HepG2 (cell line): ENCODE results near the gene LDLRAD4. TPM values are rescaled to one million over a fixed set of nuclear protein-coding genes. Genes with fewer than 3 reads are reported as not detected.

Experiments
- CBX5 ChIP-seq: sonication (generic); formaldehyde crosslinking; IDR thresholded peaks from 2 replicates; pipeline ENCODE4 v1.4.0; 2020; ENCODE audit warnings: missing genetic modification reagents, borderline replicate concordance
- FOXC1 ChIP-seq: sonication (generic); formaldehyde crosslinking; IDR thresholded peaks from 2 replicates; pipeline ENCODE4 v1.8.0; 2022; ENCODE audit warnings: mild to moderate bottlenecking, missing genetic modification reagents, borderline replicate concordance
- FOXK1 ChIP-seq: sonication (generic); formaldehyde crosslinking; IDR thresholded peaks from 2 replicates; pipeline ENCODE4 v1.4.0; 2020; ENCODE audit warnings: low read depth, missing genetic modification reagents, borderline replicate concordance
- GATAD1 ChIP-seq: IDR thresholded peaks from 2 replicates; pipeline ENCODE4 v1.6.1; 2016; ENCODE audit warnings: missing genetic modification reagents, missing compliant biosample characterization
- SP1 ChIP-seq, 2 experiments: fragments of 450-650 bp in 1 of 2; sonication (generic) in 1 of 2; formaldehyde crosslinking in 1 of 2; IDR thresholded peaks; 2 replicates each; pipeline versions ENCODE4 v1.4.0 to v1.6.1; 2016 to 2020; ENCODE audit warnings: missing genetic modification reagents in 1 of 2
- SP140L ChIP-seq: sonication (generic); formaldehyde crosslinking; IDR thresholded peaks from 2 replicates; pipeline ENCODE4 v1.4.0; 2020; ENCODE audit warnings: missing genetic modification reagents, borderline replicate concordance
- ZMYM3 ChIP-seq: sonication (generic); formaldehyde crosslinking; IDR thresholded peaks from 2 replicates; pipeline ENCODE4 v1.5.1; 2020; ENCODE audit warnings: mild to moderate bottlenecking, missing genetic modification reagents
- ZNF414 ChIP-seq: sonication (generic); formaldehyde crosslinking; IDR thresholded peaks from 2 replicates; pipeline ENCODE4 v1.5.0; 2020; ENCODE audit warnings: missing genetic modification reagents
- ZNF572 ChIP-seq: sonication (generic); formaldehyde crosslinking; IDR thresholded peaks from 2 replicates; pipeline ENCODE4 v1.5.1; 2020; ENCODE audit warnings: mild to moderate bottlenecking, missing genetic modification reagents
- ZNF761 ChIP-seq: sonication (generic); formaldehyde crosslinking; conservative IDR thresholded peaks from 2 replicates; pipeline ENCODE4 v1.4.0; 2020; ENCODE audit warnings: mild to moderate bottlenecking, missing genetic modification reagents
- ZSCAN30 ChIP-seq: sonication (generic); formaldehyde crosslinking; IDR thresholded peaks from 2 replicates; pipeline ENCODE4 v1.5.0; 2020; ENCODE audit warnings: mild to moderate bottlenecking, missing genetic modification reagents
- polyA plus RNA-seq, 8 experiments: library from polyadenylated mRNA; depleted of rRNA in 3 of 8; stranded (reverse) in 7 of 8; unstranded in 1 of 8; fragments of >200 nt; fragmentation: Illumina TruSeq in 4 of 8; extraction: Trizol in 4 of 8; gene quantifications; 2 replicates each; pipeline versions ENCODE4 v1.2.1 to v1.2.3, GENCODE V29; 2011 to 2016; ENCODE audit warnings: low read depth in 4 of 8, missing spikeins in 1 of 8, mixed read lengths in 1 of 8; ENCODE audit not compliant: insufficient read depth in 1 of 8
- total RNA-seq, 5 experiments: library from RNA; depleted of rRNA; stranded (reverse); fragments of >200 nt; fragmentation: Illumina TruSeq; extraction: Trizol; gene quantifications; 2 replicates each; pipeline ENCODE4 v1.2.3, GENCODE V29; 2016; ENCODE audit warnings: low read depth in 1 of 5
- TF ChIP-seq, protein P1 (sequence below): IDR thresholded peaks from 2 replicates; pipeline ENCODE4 v1.6.1; 2016; ENCODE audit warnings: low read depth, missing genetic modification reagents, missing compliant biosample characterization
- TF ChIP-seq, protein P2 (sequence below), 2 experiments: fragments of 450-650 bp in 1 of 2; sonication (generic) in 1 of 2; formaldehyde crosslinking in 1 of 2; IDR thresholded peaks; 2 replicates each; pipeline versions ENCODE4 v1.6.1 to v1.8.0; 2016 to 2022; ENCODE audit warnings: antibody characterized with exemption in 1 of 2, mild to moderate bottlenecking in 1 of 2, missing genetic modification reagents in 1 of 2

Gene LDLRAD4
- total and polyA plus RNA-seq, 2 of the 13 experiments (the other 11 are each of a cell fraction or from before 2014, with no cell fraction given), result 13.6 to 20.9 TPM

DNA sequence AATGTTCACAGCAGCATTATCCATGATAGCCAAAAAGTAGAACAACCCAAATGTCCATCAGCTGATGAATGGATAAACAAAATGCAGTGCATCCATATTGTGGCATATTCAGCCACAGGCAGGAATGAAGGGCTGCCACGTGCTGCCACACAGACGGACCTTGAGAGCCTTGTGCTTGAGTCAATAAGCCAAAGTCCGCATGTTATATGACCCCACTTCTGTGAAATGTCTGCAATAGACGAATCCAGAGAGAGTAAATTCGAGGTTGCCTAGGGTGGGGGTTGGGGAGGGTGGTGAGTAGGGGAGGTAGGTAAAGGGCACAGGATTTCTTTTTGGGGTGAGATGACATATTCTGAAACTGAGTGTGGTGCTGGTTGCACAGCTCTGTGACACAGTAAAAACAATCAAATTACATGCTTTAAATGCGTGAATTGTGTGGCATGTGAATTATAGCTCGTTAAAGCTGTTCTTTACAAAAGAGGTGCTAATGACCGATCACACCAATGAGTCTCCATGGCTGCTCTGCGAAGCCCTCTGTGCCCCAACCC is 38.9 kb upstream of the LDLRAD4 start (continued):
- TF ChIP-seq ZNF414 (CRISPR knock-in tag) (peak; percentile 77; the same call in 1 of the 2 replicates), FOXK1 (peak; percentile 69), SP1 (IDR thresholded peaks at IDR 0.05) (no peak), SP1 (CRISPR knock-in tag; IDR thresholded peaks at IDR 0.05) (0 out of 2 replicates have a peak, but pooled peaks have one; percentile 38), FOXC1 (CRISPR knock-in tag) (peak; percentile 78; the same call in 1 of the 2 replicates), ZNF761 (CRISPR knock-in tag) (no peak), SP140L (CRISPR knock-in tag) (no peak), ZSCAN30 (CRISPR knock-in tag) (0 out of 2 replicates have a peak, but pooled peaks have one; percentile 78), ZNF572 (CRISPR knock-in tag) (0 out of 2 replicates have a peak, but pooled peaks have one; percentile 55), CBX5 (CRISPR knock-in tag) (peak; percentile 84; the same call in 1 of the 2 replicates), ZMYM3 (CRISPR knock-in tag) (peak; percentile 83; the same call in 1 of the 2 replicates), GATAD1 (CRISPR knock-in tag) (peak; percentile 73)
- TF ChIP-seq, protein P1, sequence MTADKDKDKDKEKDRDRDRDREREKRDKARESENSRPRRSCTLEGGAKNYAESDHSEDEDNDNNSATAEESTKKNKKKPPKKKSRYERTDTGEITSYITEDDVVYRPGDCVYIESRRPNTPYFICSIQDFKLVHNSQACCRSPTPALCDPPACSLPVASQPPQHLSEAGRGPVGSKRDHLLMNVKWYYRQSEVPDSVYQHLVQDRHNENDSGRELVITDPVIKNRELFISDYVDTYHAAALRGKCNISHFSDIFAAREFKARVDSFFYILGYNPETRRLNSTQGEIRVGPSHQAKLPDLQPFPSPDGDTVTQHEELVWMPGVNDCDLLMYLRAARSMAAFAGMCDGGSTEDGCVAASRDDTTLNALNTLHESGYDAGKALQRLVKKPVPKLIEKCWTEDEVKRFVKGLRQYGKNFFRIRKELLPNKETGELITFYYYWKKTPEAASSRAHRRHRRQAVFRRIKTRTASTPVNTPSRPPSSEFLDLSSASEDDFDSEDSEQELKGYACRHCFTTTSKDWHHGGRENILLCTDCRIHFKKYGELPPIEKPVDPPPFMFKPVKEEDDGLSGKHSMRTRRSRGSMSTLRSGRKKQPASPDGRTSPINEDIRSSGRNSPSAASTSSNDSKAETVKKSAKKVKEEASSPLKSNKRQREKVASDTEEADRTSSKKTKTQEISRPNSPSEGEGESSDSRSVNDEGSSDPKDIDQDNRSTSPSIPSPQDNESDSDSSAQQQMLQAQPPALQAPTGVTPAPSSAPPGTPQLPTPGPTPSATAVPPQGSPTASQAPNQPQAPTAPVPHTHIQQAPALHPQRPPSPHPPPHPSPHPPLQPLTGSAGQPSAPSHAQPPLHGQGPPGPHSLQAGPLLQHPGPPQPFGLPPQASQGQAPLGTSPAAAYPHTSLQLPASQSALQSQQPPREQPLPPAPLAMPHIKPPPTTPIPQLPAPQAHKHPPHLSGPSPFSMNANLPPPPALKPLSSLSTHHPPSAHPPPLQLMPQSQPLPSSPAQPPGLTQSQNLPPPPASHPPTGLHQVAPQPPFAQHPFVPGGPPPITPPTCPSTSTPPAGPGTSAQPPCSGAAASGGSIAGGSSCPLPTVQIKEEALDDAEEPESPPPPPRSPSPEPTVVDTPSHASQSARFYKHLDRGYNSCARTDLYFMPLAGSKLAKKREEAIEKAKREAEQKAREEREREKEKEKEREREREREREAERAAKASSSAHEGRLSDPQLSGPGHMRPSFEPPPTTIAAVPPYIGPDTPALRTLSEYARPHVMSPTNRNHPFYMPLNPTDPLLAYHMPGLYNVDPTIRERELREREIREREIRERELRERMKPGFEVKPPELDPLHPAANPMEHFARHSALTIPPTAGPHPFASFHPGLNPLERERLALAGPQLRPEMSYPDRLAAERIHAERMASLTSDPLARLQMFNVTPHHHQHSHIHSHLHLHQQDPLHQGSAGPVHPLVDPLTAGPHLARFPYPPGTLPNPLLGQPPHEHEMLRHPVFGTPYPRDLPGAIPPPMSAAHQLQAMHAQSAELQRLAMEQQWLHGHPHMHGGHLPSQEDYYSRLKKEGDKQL (CRISPR knock-in tag), result 0 out of 2 replicates have a peak, but pooled peaks have one; percentile 57
- TF ChIP-seq, protein P2, sequence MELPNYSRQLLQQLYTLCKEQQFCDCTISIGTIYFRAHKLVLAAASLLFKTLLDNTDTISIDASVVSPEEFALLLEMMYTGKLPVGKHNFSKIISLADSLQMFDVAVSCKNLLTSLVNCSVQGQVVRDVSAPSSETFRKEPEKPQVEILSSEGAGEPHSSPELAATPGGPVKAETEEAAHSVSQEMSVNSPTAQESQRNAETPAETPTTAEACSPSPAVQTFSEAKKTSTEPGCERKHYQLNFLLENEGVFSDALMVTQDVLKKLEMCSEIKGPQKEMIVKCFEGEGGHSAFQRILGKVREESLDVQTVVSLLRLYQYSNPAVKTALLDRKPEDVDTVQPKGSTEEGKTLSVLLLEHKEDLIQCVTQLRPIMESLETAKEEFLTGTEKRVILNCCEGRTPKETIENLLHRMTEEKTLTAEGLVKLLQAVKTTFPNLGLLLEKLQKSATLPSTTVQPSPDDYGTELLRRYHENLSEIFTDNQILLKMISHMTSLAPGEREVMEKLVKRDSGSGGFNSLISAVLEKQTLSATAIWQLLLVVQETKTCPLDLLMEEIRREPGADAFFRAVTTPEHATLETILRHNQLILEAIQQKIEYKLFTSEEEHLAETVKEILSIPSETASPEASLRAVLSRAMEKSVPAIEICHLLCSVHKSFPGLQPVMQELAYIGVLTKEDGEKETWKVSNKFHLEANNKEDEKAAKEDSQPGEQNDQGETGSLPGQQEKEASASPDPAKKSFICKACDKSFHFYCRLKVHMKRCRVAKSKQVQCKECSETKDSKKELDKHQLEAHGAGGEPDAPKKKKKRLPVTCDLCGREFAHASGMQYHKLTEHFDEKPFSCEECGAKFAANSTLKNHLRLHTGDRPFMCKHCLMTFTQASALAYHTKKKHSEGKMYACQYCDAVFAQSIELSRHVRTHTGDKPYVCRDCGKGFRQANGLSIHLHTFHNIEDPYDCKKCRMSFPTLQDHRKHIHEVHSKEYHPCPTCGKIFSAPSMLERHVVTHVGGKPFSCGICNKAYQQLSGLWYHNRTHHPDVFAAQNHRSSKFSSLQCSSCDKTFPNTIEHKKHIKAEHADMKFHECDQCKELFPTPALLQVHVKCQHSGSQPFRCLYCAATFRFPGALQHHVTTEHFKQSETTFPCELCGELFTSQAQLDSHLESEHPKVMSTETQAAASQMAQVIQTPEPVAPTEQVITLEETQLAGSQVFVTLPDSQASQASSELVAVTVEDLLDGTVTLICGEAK (IDR thresholded peaks at IDR 0.05), result no peak
- TF ChIP-seq, protein P2 (CRISPR knock-in tag; IDR thresholded peaks at IDR 0.05), result 0 out of 2 replicates have a peak, but pooled peaks have one; percentile 61
